Right ventricle myocardium inferior (tissue), 1 donor: Measurements from ENCODE around the gene MRPL24. TPM values are rescaled to one million over a fixed set of nuclear protein-coding genes. Genes with fewer than 3 reads are reported as not detected.
"Not testable (repeated sequence)": the region's sequence is repeated elsewhere in the genome, so short reads cannot be mapped to it uniquely, and the experiment has no call there.

Experiments
- ATAC-seq: fragments of 200-7000 bp; cut with Tn5 transposase; one replicate; pipeline ENCODE4 v1.9.1; 2020; ENCODE audit warnings: mild to moderate bottlenecking, moderate library complexity
- DNase-seq: peaks from one replicate; pipeline ENCODE4 v3.0.0; 2021; ENCODE audit errors: missing footprints
- intact Hi-C: fragments of 100-400 bp; cut with DNase I; formaldehyde crosslinking; loops from one replicate; pipeline ENCODE4 v1.11.0; 2022
- total RNA-seq: library from RNA; stranded (reverse); fragmentation: NEBNext Ultra II Directional; extraction: Animal tissue kit (Norgen Biotek cat#: 25700); gene quantifications from one replicate; pipeline ENCODE4 v1.2.1, GENCODE V29; 2021
- donor health status: DM: no; HTN: yes; CAD: no; lungs with severe emphysema.

The MRPL24 gene
- total RNA-seq, 1 donor from 2014 or later, result 103 TPM

GRCh38 chr1:156765666-156766065 is 24.8 kb upstream of the MRPL24 start:
- no peak for ATAC-seq
- no peak for DNase-seq
- intact Hi-C loops, result loop anchor here (2.0 kb wide), 1 partner anchor 15 kb away; the partner anchor contains the start of gene HDGF

- ATAC-seq, DNase-seq, intact Hi-C loops: not testable (repeated sequence)
Measured at GRCh38 chr1:156765136-156765535, 24.2 kb upstream of the MRPL24 start.

DNA sequence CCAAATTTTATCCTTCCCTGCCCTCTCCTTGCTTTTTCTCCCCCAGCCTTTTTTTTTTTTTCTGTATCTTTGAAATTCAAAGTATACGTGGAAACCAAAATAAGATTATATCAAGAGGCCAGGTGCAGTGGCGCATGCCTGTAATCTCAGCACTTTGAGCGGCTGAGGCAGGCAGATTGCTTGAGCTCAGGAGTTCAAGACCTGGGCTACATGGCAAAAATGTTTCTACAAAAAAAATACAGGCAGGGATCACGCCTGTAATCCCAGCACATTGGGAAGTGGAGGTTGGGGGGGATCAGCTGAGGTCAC is 19.9 kb upstream of the MRPL24 start:
- intact Hi-C loops, result no loop called here
- ATAC-seq (no peak), DNase-seq (no peak)

GRCh38 chr1:156760092-156760795 is 19.4 kb upstream of the MRPL24 start:
- intact Hi-C loops, result no loop called here
- ATAC-seq, result no peak

DNA sequence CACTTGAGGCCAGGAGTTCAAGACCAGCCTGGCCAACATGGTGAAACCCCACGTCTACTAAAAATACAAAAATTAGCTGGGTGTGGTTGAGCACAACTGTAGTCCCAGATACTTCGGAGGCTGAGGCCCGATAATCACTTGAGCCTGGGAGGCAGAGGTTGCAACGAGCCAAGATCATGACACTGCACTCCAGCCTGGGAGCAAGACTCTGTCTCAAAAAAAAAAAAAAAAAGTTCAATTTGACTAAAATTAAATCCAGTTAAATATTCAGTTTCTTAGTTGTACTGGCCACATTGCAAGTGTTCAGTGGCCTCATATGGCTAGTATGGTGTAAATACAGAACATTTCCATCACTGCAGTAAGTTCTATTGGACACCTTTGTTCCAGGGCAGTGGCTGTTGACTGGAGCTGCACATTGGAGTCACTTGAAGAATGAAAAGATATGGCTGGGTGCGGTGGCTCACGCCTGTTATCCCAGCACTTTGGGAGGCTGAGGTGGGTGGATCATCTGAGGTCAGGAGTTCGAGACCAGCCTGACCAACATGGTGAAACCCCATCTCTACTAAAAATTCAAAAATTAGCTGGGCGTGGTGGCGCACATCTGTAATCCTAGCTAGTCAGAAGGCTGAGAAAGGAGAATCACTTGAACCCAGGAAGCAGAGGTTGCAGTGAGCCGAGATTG is 16.8 kb upstream of the MRPL24 start:
- ATAC-seq, intact Hi-C loops, DNase-seq: not testable (repeated sequence)

More at GRCh38 chr1:156760092-156760795, 19.4 kb upstream of the MRPL24 start:
- DNase-seq, result no peak

DNA sequence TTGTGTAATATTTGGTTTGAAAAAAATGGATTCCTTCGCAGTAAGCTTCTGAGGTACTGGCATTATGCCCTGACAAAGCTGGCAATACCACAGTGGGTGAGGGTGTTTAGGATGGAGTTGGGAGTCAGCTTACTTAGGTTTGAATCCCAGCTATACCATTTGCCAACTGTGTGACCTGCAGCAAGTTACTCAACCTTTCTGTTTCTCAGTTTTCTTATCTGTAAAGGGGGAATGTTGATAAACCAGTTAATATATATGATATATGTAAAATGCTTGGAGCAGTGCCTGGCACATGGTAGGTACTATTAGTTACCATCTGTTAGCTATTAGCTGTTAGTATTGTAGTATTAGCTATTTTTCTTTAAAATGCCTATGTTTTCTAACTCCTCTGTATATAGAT is 15.5 kb upstream of the MRPL24 start:
- intact Hi-C loops, result no loop called here
- DNase-seq (no peak), ATAC-seq (no peak)

- no peak for DNase-seq
- intact Hi-C loops, result no loop called here
- no peak for ATAC-seq
Measured at GRCh38 chr1:156755527-156755950, 14.7 kb upstream of the MRPL24 start.

DNA sequence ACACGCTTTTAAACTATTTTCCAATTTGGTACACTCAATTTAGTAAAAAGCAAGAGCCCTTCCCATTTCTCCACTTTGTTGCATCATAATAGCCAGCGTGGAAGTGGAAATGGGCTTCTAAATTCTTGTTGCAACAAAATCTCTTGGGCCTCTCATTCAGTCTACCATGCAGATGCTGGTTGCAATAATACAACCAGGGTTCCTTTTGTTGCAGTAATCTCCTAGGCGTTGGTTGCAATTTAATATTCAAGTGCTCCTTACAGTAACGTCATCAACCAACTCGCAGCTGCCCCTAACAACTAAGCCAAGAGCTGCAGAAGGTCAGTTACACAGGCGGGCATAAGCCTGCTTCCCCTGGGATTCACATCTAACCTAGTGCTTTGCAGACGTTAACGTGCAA is 13.3 kb upstream of the MRPL24 start:
- intact Hi-C loops, result no loop called here
- DNase-seq (no peak), ATAC-seq (no peak)

DNA sequence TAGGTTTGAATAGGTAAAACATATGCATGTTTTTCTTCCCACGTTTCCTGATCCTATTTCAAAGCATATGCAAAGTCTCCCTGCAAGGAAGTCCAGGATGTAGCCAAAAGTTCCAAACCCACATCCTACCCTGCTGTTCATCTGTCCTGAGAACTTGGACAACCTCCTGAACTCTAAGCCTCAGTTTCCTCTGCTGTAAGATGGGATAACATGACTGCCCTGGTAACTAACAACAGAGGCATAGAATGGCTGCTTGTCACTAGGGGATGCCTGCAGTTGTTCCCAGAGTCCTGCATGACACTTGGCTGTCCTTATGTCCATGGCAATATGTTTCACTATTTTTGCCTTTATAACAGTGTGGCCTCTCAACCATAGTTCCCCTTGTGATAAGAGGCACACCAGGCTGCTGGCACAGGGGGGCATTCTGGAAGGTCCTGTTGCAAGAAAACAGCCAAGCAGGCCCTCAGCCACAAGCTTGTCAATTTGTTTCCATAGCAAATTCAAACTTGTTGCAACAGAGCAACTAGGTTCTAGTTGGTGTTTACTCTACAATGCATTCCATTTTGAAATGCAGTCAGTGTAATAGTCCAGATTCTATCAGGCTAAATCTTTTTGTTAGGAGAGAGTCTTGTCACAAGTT is 12.1 kb upstream of the MRPL24 start:
- DNase-seq (no peak), ATAC-seq (no peak)
- intact Hi-C loops, result no loop called here

GRCh38 chr1:156751757-156752481 is 11.0 kb upstream of the MRPL24 start:
- DNase-seq (peak; percentile 99), ATAC-seq (peak; percentile 84)
- intact Hi-C loops, result loop anchor here (2.0 kb wide), 1 partner anchor 15 kb away; the partner anchor contains the start of gene PRCC

- intact Hi-C loops, result loop anchor here (2.0 kb wide), 1 partner anchor 15 kb away; the partner anchor contains the start of gene PRCC
- DNase-seq (no peak), ATAC-seq (no peak)
Measured at GRCh38 chr1:156751451-156751756, 10.5 kb upstream of the MRPL24 start, which contains the start of gene HDGF. HDGF (minus strand) TSS chr1:156751675; CDS start chr1:156751429, 246 bp downstream.

DNA sequence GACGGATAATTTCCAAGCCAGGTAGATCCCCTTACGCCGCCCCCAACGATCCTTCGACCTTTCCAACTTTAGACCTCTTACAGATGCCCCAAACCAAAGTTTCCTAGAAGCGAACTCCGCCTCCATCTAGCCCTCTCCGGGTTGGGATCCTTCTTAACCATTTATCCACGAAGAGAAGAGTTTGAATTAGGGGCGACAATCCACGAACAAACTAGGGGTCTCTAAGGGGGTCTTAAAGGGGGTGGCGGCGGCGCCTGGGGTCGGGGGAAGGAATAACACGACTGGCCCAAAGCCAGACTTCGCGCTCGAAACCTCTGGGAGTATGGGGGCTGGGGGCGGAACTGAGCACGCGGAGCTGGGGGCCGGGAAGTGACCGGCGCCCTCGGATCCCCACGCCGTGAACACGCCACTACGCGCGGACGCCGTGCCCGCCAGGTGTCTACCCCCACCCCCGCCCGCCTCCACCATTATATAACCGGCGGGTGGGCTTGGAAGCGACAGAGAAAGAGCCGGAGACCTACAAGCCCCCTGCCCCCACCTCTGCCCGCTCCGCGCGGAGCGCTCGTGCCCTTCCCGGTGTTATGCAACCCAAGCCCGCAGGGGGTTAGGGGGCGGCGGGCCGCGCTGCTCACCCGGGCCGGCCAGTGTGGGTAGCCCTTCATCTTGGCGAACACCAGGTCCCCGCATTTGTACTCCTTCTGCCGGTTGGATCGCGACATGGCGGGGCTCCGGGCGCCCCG is 10.0 kb upstream of the MRPL24 start:
- DNase-seq, result peak; percentile 74
- no peak for ATAC-seq
- intact Hi-C loops, result loop anchor here (2.0 kb wide), 1 partner anchor 16 kb away; the partner anchor contains the start of gene PRCC

DNA sequence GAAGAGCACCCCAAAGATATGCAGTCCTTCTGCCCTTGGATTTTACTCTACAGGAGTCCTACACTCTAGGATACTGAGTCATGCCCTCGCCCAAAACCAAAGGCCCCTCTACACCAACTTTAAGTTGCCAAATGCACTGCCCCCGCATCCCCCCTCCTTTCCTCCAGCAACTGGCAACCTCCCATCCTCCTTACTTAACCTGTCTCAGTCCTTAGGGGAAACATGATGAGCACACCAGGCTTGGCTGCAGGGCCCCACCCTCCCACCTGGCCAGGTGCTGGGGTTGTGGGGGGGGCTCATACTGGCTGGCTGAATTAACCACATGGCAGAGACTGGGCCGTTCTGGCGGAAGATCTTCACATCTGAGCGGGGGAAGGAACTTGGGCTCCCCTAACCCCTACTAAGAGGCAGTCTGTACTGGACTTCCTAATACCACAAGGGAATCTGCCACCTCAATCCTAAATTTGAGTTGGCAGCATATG is 9.3 kb upstream of the MRPL24 start:
- intact Hi-C loops, result loop anchor here (2.0 kb wide), 1 partner anchor 17 kb away; the partner anchor contains the start of gene PRCC
- ATAC-seq (no peak), DNase-seq (no peak)

- intact Hi-C loops, result loop anchor here (2.0 kb wide), 1 partner anchor 17 kb away; the partner anchor contains the start of gene PRCC
- ATAC-seq (no peak), DNase-seq (no peak)
Measured at GRCh38 chr1:156749419-156750118, 8.7 kb upstream of the MRPL24 start.

- intact Hi-C loops, result no loop called here
- DNase-seq (peak; percentile 77), ATAC-seq (peak; percentile 5)
Measured at GRCh38 chr1:156748670-156749418, 8.0 kb upstream of the MRPL24 start.

- ATAC-seq, result no peak
- intact Hi-C loops, result no loop called here
- no peak for DNase-seq
Measured at GRCh38 chr1:156747742-156748669, 7.1 kb upstream of the MRPL24 start.
